HG02571 (cell line): ENCODE data around the gene KPNA2.

Experiments
- ATAC-seq: cut with Tn5 transposase; IDR thresholded peaks from one replicate; pipeline ENCODE4 v1.9.1; 2021; ENCODE audit warnings: mild to moderate bottlenecking, moderate library complexity; ENCODE audit not compliant: unreplicated experiment

The KPNA2 gene

DNA sequence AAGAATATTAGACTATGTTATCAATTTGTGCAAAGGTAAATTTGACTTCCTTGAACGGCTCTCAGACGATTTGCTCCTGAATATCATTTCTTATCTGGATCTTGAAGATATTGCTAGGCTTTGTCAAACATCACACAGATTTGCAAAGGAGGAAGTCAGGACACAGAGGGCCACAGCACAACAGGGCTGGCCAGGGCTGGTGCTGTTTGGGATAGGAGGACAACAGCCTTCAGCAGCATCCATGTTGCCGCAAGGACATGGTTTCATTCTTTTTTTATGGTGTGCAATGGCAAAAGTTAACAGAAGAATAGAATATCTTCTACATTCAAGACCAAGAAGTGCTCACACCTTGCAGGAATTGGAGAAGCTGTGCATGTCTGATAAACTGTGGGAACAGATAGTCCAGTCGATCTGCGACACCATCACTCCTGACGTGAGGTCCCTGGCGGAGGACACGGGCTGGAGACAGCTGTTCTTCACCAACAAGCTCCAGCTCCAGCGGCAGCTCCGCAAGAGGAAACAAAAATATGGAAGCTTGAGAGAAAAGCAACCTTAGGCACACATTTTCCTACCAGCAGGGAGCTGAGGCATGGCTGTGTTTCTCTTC, 59.8 kb downstream of the KPNA2 start:
- ATAC-seq: no peak

DNA sequence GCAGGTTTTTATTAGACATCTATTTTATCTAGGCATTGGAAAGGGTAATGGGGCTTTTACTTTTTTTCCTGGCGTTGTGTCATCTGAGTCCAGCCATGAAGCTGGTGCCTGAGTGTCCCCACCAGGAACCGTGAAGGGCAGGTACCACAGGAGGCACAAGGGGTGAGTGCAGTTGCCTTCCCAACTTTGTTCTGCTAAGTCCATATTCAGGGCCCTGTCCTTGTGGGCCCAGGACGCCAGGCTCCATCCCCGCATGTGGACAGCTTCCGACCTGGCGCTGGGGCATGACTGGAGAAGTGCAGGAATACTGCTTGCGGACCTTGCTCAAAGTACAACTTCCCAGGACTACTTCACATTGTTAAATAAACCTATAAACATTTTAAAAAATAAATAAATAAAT, 60.6 kb downstream of the KPNA2 start:
- ATAC-seq: no peak
